ENCODE measurements around the gene PMVK. TPM values are rescaled to one million over a fixed set of nuclear protein-coding genes. Genes with fewer than 3 reads are reported as not detected.
A peak's percentile ranks its signal among the peaks of the same experiment; 100 is the strongest.

Gene PMVK
- total and polyA plus RNA-seq, 2 donors from 2014 or later: 42.0 to 132 TPM

DNA sequence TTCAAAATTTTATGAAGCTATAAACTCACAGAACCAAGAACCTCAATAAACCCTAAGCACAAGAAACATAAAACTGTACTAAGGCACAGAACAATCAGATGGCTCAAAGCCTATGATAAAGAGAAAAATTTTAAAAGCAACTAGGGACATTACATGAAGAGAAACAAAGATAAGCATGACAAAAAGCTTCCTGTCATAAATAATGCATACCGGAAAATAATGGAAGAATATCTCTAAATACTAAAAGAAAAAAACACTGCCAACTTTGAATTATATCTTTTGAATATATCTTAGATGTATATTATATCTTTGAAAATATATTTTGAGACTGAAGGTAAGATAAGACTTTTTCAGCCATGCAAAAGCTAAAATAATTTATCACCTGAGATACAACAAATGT lies 45.1 kb downstream of the PMVK start:
- no peaks in the 10 kb centered on the region for H3K36me3 ChIP-seq (ENCODE audit: control insufficient read depth in 2 of 3, insufficient read depth in 3 of 3, low read length in 3 of 3)
- H3K4me1 ChIP-seq (ENCODE audit: control insufficient read depth in 2 of 3, insufficient read depth in 2 of 3, low read depth in 1 of 3, low read length in 3 of 3): no peaks in the 10 kb centered on the region
- FAIRE-seq (no peak), DNase-seq (no peak)
- no peak overlapping the region for H3K27ac ChIP-seq (ENCODE audit: low read depth in 2 of 2, low read length in 2 of 2)
- TF ChIP-seq, protein P1, sequence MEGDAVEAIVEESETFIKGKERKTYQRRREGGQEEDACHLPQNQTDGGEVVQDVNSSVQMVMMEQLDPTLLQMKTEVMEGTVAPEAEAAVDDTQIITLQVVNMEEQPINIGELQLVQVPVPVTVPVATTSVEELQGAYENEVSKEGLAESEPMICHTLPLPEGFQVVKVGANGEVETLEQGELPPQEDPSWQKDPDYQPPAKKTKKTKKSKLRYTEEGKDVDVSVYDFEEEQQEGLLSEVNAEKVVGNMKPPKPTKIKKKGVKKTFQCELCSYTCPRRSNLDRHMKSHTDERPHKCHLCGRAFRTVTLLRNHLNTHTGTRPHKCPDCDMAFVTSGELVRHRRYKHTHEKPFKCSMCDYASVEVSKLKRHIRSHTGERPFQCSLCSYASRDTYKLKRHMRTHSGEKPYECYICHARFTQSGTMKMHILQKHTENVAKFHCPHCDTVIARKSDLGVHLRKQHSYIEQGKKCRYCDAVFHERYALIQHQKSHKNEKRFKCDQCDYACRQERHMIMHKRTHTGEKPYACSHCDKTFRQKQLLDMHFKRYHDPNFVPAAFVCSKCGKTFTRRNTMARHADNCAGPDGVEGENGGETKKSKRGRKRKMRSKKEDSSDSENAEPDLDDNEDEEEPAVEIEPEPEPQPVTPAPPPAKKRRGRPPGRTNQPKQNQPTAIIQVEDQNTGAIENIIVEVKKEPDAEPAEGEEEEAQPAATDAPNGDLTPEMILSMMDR (IDR thresholded peaks at IDR 0.05; ENCODE audit: borderline replicate concordance, extremely low read depth, insufficient read depth): no peak
- H3K4me3 ChIP-seq (ENCODE audit: low read length in 3 of 3): no peak overlapping the region
- no peak overlapping the region for H3K9ac ChIP-seq (ENCODE audit: low read length in 3 of 3)
- intact Hi-C loops (cut with DNase I): no loop called here
- H3K9me3 ChIP-seq (ENCODE audit: control insufficient read depth in 2 of 3, insufficient read depth in 1 of 3, low read length in 3 of 3): no peaks in the 10 kb centered on the region
- no peaks in the 10 kb centered on the region for H3K27me3 ChIP-seq (ENCODE audit: control insufficient read depth, insufficient read depth, low read length)

DNA sequence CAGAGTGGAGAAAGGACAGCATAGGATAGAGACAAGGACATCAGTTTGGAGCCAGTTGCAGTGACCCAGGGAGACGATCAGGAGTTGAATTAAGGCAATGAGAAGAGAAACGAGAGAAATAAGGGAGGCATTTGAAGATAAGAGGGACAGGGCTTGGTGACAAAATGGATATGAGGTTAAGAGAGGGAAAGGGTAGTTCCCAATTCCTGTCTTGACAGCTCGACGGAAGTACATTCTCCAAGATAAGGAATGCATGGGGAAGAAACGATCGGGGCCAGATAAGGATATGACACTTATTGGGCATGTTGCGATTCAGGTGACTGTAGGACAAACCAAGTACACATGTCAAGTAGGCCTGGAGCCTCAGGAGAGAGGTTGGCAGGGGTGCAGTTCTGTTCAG lies 47.8 kb downstream of the PMVK start:
- Histone ChIP-seq H3K4me1 (ENCODE audit: control insufficient read depth in 2 of 3, insufficient read depth in 2 of 3, low read depth in 1 of 3, low read length in 3 of 3) (peaks cover 0 to 3% (median 0%) of the 10 kb centered on the region in 3 donors), H3K9ac (ENCODE audit: low read length in 3 of 3) (no peak overlapping the region), H3K36me3 (ENCODE audit: control insufficient read depth in 2 of 3, insufficient read depth in 3 of 3, low read length in 3 of 3) (no peaks in the 10 kb centered on the region), H3K4me3 (ENCODE audit: low read length in 3 of 3) (no peak overlapping the region), H3K9me3 (ENCODE audit: control insufficient read depth in 2 of 3, insufficient read depth in 1 of 3, low read length in 3 of 3) (no peaks in the 10 kb centered on the region), H3K27ac (ENCODE audit: low read depth in 2 of 2, low read length in 2 of 2) (no peak overlapping the region), H3K27me3 (ENCODE audit: control insufficient read depth, insufficient read depth, low read length) (no peaks in the 10 kb centered on the region)
- intact Hi-C loops (cut with DNase I): no loop called here
- DNase-seq (no peak), FAIRE-seq (no peak)
- TF ChIP-seq, protein P1 (IDR thresholded peaks at IDR 0.05; ENCODE audit: borderline replicate concordance, extremely low read depth, insufficient read depth): no peak

DNA sequence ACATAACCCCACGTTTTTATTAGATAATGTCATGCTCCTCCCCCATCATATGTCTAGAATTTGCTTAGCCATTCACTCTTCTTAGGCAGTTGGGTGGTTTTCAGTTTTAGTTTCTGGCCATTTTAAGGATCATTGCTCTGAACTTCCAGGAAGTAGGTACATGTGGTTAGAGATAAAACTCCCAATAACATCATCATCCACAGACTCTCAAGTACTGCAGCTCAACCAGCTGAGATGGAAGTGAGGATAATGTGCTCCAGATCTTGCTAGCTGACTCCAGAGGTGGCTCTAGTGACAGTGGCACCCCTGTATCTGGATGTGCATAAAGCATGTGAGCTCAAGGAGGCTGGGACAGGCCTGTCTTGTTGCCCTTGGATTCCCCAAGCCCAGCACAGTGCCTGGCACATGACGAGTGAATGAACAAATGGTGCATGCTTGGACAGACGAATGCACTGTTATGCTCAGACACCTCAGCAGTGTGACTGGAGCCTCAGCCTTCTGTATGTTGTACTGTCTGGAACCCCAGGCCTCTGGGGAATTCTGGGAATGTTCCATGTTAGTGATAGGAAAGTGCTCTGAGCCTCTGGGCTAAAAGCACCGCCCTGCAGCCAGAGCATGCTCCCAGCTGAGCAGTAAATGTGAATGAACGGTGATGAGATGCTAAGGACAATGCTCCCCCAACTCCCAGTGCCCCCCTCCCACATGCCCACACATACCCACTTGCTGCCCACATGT lies 50.1 kb downstream of the PMVK start:
- FAIRE-seq: no peak
- no peaks in the 10 kb centered on the region for H3K9me3 ChIP-seq (ENCODE audit: control insufficient read depth in 2 of 3, insufficient read depth in 1 of 3, low read length in 3 of 3)
- intact Hi-C loops (cut with DNase I): no loop called here
- no peak overlapping the region for H3K4me3 ChIP-seq (ENCODE audit: low read length in 3 of 3)
- H3K9ac ChIP-seq (ENCODE audit: low read length in 3 of 3): no peak overlapping the region
- TF ChIP-seq, protein P1 (IDR thresholded peaks at IDR 0.05; ENCODE audit: borderline replicate concordance, extremely low read depth, insufficient read depth): no peak
- no peaks in the 10 kb centered on the region for H3K36me3 ChIP-seq (ENCODE audit: control insufficient read depth in 2 of 3, insufficient read depth in 3 of 3, low read length in 3 of 3)
- no peak overlapping the region for H3K27ac ChIP-seq (ENCODE audit: low read depth in 2 of 2, low read length in 2 of 2)
- H3K27me3 ChIP-seq (ENCODE audit: control insufficient read depth, insufficient read depth, low read length): no peaks in the 10 kb centered on the region
- DNase-seq: peak in 1 of 5 donors; percentile 7
- peaks cover 0 to 3% (median 0%) of the 10 kb centered on the region in 3 donors for H3K4me1 ChIP-seq (ENCODE audit: control insufficient read depth in 2 of 3, insufficient read depth in 2 of 3, low read depth in 1 of 3, low read length in 3 of 3)
